ENCODE measurements around the gene TPRN. TPM values are rescaled to one million over a fixed set of nuclear protein-coding genes. Genes with fewer than 3 reads are reported as not detected.

Gene TPRN
- total RNA-seq, 1 donor = 6.9 TPM

GRCh38 chr9:137160716-137161557 is 39.6 kb downstream of the TPRN start:
- H3K4me3 ChIP-seq (ENCODE audit: low read depth, low read length) = no peak overlapping the region
- DNase-seq (ENCODE audit: low read depth) = no peak
- no peak for TF ChIP-seq CTCF (IDR thresholded peaks at IDR 0.05; ENCODE audit: insufficient read depth, low read depth, low read length)

- DNase-seq (ENCODE audit: low read depth) = no peak
- H3K4me3 ChIP-seq (ENCODE audit: low read depth, low read length) = no peak overlapping the region
- TF ChIP-seq CTCF (IDR thresholded peaks at IDR 0.05; ENCODE audit: insufficient read depth, low read depth, low read length) = no peak
These were observed 40.5 kb downstream of the TPRN start for GRCh38 chr9:137160054-137160425.

GRCh38 chr9:137159105-137160053 is 41.2 kb downstream of the TPRN start:
- no peak for DNase-seq (ENCODE audit: low read depth)
- TF ChIP-seq CTCF (IDR thresholded peaks at IDR 0.05; ENCODE audit: insufficient read depth, low read depth, low read length) = no peak
- no peak overlapping the region for H3K4me3 ChIP-seq (ENCODE audit: low read depth, low read length)

GRCh38 chr9:137158625-137159024 is 41.9 kb downstream of the TPRN start:
- DNase-seq (ENCODE audit: low read depth) = no peak
- H3K4me3 ChIP-seq (ENCODE audit: low read depth, low read length) = no peak overlapping the region
- TF ChIP-seq CTCF (IDR thresholded peaks at IDR 0.05; ENCODE audit: insufficient read depth, low read depth, low read length) = no peak

GRCh38 chr9:137157618-137158415 is 42.7 kb downstream of the TPRN start:
- DNase-seq (ENCODE audit: low read depth) = no peak
- H3K4me3 ChIP-seq (ENCODE audit: low read depth, low read length) = no peak overlapping the region

More at GRCh38 chr9:137157618-137158415, 42.7 kb downstream of the TPRN start:
- no peak for TF ChIP-seq CTCF (IDR thresholded peaks at IDR 0.05; ENCODE audit: insufficient read depth, low read depth, low read length)

Measured in fibroblast of villous mesenchyme (primary cell).